AML-193 (cell line): Measurements from ENCODE around the gene KIF23.
"Not testable (repeated sequence)": the region's sequence is repeated elsewhere in the genome, so short reads cannot be mapped to it uniquely, and the experiment has no call there.

Source experiments
- DNase-seq, 2 experiments: peaks; one replicate each; lab custom pipeline; 2025; lab: John Stamatoyannopoulos, UW

KIF23 gene

DNA sequence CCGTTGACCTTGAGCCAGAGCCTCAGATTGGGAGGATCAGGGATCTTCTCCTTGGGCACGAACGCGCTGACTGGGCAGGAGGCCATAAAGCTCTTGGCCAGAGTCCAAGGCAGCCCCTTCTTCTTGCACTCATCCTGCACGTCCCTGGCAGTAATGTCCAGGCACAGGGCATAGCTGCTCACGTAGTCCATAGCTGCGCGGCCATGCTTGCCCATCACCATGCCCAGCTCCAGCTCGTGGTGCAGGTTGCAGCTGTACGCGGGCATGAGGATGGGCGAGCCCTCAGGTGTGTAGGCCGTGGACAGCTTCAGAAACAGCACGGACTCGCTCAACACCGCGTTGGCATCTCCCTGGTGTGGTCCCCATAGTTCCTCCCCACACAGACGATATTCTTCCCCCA lies 20.5 kb downstream of the KIF23 start:
- DNase-seq = no peak

DNA sequence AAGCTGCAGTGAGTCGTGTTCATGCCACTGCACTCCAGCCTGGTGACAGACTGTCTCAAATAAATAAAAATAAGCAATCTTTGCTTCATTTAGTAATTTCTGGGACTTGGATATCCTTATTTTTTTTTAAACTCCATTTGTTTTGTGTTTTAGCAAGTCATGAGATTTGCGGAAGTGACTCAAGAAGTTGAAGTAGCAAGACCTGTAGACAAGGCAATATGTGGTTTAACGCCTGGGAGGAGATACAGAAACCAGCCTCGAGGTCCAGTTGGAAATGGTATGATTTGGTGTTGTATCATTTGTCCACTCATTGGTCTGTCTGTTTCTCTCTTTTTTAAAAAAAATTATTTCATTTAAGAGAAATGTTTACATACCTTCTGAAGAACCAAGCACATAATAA lies 21.8 kb downstream of the KIF23 start:
- no peak for DNase-seq

DNA sequence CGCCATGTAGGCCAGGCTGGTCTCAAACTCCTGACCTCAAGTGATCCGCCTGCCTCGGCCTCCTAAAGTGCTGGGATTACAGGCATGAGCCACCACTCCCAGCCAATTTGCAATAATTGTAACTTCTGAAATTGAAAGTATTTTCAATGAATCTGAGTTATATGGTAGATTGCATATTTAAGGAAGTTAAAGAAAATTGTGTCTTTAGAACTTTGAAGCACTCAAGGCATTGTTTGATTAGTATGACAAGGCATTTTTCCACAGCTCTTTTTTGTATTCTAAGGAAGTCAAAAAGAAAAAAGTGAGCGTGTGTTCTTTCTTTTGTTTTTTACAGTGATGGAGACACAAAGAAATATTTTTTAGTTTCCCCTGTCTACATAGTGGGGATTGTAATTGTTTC lies 22.8 kb downstream of the KIF23 start:
- no peak for DNase-seq

GRCh38 chr15:69439623-69440022 lies 25.5 kb downstream of the KIF23 start:
- DNase-seq = no peak

- DNase-seq = no peak
Observed at GRCh38 chr15:69443032-69443611, 29.0 kb downstream of the KIF23 start.

- no peak for DNase-seq
Observed at GRCh38 chr15:69444686-69445085, 30.5 kb downstream of the KIF23 start.

DNA sequence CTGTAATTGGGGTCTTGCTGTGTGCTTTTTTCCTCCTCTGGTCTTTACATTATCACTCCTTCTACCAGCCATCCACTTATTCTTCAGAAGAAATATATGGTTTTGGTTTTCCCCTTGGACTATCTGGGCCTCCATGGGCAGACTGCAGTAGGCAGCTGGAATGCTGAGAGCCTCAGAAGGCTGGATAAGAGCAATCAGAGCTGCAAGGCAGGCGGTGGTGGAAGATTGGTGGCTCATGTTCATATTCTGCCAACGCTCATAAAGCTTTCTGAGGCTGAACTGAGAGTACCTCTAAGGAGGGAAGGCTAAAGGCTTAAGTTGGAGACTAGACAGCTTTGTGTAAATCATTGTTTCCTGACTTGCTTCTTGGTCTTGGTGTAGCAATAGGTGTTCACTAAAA lies 32.8 kb downstream of the KIF23 start:
- DNase-seq = no peak

DNA sequence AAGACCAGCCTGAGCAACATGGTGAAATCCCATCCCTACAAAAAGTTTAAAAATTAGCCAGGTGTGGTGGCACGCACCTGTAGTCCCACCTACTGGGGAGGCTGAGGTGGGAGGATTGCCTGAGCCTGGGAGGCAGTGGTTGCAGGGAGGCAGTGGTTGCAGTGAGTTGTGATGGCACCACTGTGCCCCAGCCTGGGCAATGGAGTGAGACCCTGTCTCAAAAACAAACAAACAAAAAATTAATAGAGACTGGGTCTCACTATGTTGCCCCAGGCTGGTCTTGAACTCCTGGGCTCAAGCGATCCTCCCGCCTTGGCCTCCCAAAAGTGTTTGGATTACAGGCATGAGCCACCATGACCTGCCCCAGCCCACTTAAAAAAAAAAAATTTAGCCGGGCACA lies 36.1 kb downstream of the KIF23 start:
- not testable (repeated sequence) for DNase-seq

GRCh38 chr15:69450968-69451695 lies 37.0 kb downstream of the KIF23 start:
- DNase-seq = no peak

DNA sequence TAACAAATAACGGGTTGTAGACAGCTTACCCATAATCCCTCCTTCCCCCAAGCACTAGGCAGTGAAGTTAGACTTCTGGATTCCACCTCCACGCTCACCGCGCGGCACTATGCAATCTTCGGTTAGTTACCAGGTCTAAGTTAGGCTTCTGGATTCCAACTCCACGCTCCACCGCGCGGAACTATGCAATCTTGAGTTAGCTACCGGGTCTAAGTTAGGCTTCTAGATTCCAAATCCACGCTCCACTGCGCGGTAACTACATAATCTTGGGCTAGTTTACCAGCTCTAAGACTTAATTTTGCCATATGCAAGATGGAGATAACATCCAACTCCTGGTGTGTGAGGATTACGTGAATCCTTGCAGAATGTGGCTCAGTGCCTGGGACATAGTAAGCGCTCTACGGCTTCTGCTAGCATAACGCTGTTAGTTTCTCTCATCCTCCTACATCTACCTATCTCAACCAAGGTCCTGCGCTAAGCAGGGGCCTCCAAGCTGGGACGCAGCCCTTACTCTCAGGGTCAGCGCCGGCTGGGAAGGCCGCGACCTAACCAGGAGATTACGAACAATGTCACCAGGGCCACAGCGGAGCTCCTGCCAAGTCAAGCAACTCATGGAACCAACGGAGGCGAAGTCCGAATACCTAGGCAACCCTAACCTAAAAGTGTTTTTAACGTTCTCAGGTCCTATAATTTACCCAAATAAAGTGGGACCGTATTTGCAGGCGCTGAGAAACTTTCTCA lies 38.0 kb downstream of the KIF23 start:
- peak; percentile 24 to 37 for DNase-seq

- peak; percentile 88 to 92 for DNase-seq
Observed at GRCh38 chr15:69452692-69453521, 38.8 kb downstream of the KIF23 start, which contains the start of gene RPLP1. Gene RPLP1, plus strand, starts transcription at chr15:69452818. Its CDS starts 131 bp downstream, at chr15:69452949.

DNA sequence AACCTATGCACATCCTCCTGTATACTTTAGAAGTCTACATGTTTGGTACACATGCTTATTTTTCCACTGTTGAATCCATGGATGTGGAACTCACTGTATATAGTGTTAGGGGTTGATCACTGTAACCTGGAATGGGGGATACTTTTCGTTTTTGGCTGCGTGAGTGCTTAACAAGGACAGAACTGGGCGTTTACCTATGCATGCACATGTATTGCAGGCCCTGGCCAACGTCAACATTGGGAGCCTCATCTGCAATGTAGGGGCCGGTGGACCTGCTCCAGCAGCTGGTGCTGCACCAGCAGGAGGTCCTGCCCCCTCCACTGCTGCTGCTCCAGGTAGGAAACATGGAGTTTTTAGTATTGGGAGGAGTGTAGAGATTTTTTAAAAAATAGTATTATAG lies 40.8 kb downstream of the KIF23 start:
- DNase-seq = no peak

GRCh38 chr15:69456208-69457166 lies 42.3 kb downstream of the KIF23 start:
- no peak for DNase-seq

DNA sequence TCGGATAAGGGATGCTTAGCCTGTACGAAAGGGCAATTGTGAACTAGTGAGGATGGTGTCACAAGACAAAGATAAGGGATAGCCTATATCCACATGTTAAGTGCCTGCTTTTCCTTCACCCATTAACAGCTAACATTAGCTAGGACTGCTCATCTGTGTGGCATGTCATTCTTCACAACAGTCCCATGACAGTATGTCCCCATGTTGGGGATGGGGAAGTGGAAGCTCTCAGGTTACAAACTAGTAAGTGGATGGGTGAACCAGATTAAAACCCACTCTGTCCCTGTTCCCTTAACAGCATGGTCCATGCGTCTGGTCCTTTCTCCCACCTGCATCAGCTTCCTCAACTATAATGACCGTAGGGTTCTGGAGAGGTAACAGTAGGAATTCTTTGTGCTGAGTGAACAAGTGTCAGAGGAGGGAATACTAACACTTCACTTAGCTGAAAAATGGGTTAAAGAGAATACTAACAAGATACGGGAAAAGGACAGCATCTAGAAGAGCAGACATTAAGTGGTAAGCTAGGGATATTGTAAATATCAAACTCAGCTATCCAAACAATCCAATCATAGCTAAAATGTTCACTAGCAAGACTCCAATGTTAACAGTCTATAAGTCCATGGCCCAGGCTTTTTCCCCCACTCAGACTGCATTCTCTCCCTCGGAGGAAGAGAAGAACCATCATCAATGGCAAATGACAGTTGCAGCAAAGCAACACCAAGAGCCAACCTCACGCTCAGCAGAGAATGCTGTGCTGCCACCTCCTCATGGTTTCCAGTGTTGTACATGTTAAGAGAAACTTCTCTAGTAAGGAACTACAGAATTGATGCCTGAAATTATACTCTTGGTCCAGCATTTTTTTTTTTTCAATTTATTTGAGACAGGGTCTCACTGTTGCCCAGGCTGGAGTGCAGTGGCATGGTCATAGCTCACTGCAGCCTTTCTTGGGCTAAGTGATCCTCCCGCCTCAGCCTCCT lies 43.4 kb downstream of the KIF23 start:
- DNase-seq = no peak

- DNase-seq = no peak
Observed at GRCh38 chr15:69459066-69459465, 44.9 kb downstream of the KIF23 start.

- no peak for DNase-seq
Observed at GRCh38 chr15:69460481-69460880, 46.3 kb downstream of the KIF23 start.

- DNase-seq = peak in 1 of 2 experiments; percentile 41
Observed at GRCh38 chr15:69462030-69462492, 47.9 kb downstream of the KIF23 start.

DNA sequence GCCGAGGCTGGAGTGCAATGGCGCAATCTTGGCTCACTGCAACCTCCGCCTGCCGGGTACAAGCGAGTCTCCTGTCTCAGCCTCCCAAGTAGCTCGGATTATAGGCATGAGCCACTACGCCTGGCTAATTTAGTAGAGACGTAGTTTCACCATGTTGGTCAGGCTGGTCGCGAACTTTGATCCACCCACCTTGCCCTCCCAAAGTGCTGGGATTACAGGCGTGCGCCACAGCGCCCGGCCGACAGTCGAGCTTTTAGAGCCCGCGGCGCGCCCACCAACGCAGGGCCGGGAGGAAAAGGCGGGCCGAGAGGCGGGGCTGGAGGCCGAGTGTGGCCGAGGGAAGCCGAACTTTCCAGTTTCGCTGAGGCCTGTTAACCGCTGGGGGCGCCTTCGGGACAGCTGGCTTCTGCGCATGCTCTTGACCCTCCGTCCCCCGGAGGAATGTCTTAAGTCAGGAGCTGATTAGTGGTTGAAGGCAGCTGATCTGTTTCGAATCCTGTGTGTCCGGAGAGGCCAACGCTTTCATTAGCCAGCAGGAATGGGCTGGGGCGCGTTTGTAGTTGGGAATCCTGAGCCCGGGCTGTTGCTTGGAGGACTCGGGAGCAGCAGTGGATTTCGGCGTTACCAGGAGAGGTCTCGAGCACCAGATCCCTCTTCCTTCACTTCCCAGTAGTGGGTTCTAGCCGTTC lies 48.5 kb downstream of the KIF23 start:
- DNase-seq = peak; percentile 94 to 96

DNA sequence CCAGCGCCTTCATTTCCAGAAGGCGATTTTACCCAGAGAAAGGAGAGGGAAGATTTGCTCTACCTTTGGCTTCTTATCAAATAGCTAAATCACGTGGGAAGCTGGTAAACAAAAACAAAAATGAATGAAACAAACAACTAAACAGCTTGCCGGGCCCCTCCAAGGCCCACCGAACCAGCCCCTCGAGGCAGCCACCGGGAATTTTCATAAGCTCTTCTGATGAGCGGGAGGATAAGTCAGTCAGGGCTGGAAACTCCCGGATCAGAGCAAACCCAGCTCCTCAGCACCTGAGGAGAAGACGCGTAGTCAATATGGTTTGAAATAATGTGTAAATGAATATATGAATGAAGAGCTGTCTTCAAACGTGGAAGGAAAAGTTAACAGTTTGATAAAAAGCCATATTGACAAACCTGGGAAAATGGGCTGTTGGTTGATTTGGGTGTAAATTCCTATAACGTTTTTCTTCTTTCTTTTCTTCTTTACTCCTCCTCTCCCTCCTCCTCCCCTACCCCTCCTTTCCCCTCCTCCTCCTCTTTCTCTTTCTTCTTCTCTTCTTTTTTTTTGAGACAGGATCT lies 49.1 kb downstream of the KIF23 start:
- no peak for DNase-seq
